Lower leg skin (tissue), 3 donors: ENCODE measurements around the gene ALG9.

Experiments
- CTCF ChIP-seq, 3 donors: fragments of 450-650 bp; IDR thresholded peaks; one replicate each; pipeline ENCODE4 v1.5.1; 2016; ENCODE audit warnings: antibody characterized with exemption in 3 of 3, mild to moderate bottlenecking in 3 of 3, moderate library complexity in 2 of 3
- POLR2A ChIP-seq, 2 donors: fragments of 450-650 bp; IDR thresholded peaks; one replicate each; pipeline ENCODE4 v1.6.1; 2016 to 2017; ENCODE audit warnings: antibody characterized with exemption in 2 of 2, mild to moderate bottlenecking in 1 of 2, moderate library complexity in 1 of 2

GRCh38 chr11:111762526-111762925 is 108.9 kb downstream of the ALG9 start:
- no peak for TF ChIP-seq CTCF (IDR thresholded peaks at IDR 0.05)
- TF ChIP-seq POLR2A (IDR thresholded peaks at IDR 0.05), result no peak
